Muscle layer of duodenum (tissue), 2 donors: Measurements from ENCODE around the gene RSPH9.

ENCODE experiments used
- H3K27ac ChIP-seq: one replicate; pipeline ENCODE4 v1.7.0; 2013; ENCODE audit warnings: mild to moderate bottlenecking, low read length
- H3K27me3 ChIP-seq: one replicate; pipeline ENCODE4 v1.7.0; 2013; ENCODE audit warnings: low read depth, mild to moderate bottlenecking, control low read depth, low read length
- H3K36me3 ChIP-seq, 2 donors: one replicate each; pipeline ENCODE4 v1.7.0; 2013; ENCODE audit warnings: low read length in 2 of 2, control low read depth in 1 of 2, mild to moderate bottlenecking in 1 of 2; ENCODE audit not compliant: insufficient read depth in 2 of 2, control insufficient read depth in 1 of 2
- H3K4me1 ChIP-seq, 2 donors: one replicate each; pipeline ENCODE4 v1.7.0; 2013; ENCODE audit warnings: low read length in 2 of 2, mild to moderate bottlenecking in 2 of 2, control low read depth in 1 of 2, moderate library complexity in 1 of 2; ENCODE audit not compliant: insufficient read depth in 2 of 2, control insufficient read depth in 1 of 2
- H3K4me3 ChIP-seq, 2 donors: one replicate each; pipeline ENCODE4 v1.7.0; 2013; ENCODE audit warnings: low read length in 2 of 2, low read depth in 1 of 2, mild to moderate bottlenecking in 1 of 2
- H3K9me3 ChIP-seq, 2 donors: one replicate each; pipeline ENCODE4 v1.7.0; 2013; ENCODE audit warnings: low read length in 2 of 2, control low read depth in 1 of 2, mild to moderate bottlenecking in 1 of 2; ENCODE audit not compliant: control insufficient read depth in 1 of 2
- donor health status: healthy.

The RSPH9 gene

GRCh38 chr6:43718387-43719105 is 73.7 kb downstream of the RSPH9 start:
- no peak overlapping the region for H3K27ac ChIP-seq
- H3K4me1 ChIP-seq: peaks cover 0 to 4% of the 10 kb centered on the region in 2 donors
- H3K27me3 ChIP-seq: no peaks in the 10 kb centered on the region
- no peaks in the 10 kb centered on the region for H3K9me3 ChIP-seq
- no peaks in the 10 kb centered on the region for H3K36me3 ChIP-seq
- no peak overlapping the region for H3K4me3 ChIP-seq

GRCh38 chr6:43719511-43719910 is 74.7 kb downstream of the RSPH9 start:
- H3K36me3 ChIP-seq: no peaks in the 10 kb centered on the region
- H3K27ac ChIP-seq: no peak overlapping the region
- H3K4me3 ChIP-seq: no peak overlapping the region

GRCh38 chr6:43720999-43721398 is 76.2 kb downstream of the RSPH9 start:
- H3K9me3 ChIP-seq: no peaks in the 10 kb centered on the region
- no peaks in the 10 kb centered on the region for H3K27me3 ChIP-seq
- peaks cover 0 to 10% of the 10 kb centered on the region in 2 donors for H3K4me1 ChIP-seq
- H3K27ac ChIP-seq: no peak overlapping the region
- no peaks in the 10 kb centered on the region for H3K36me3 ChIP-seq
- H3K4me3 ChIP-seq: no peak overlapping the region

More at GRCh38 chr6:43719511-43719910, 74.7 kb downstream of the RSPH9 start:
- Histone ChIP-seq H3K4me1 (peaks cover 0 to 4% of the 10 kb centered on the region in 2 donors), H3K27me3 (no peaks in the 10 kb centered on the region), H3K9me3 (no peaks in the 10 kb centered on the region)
